NCI-H2227 treated with DMSO at 0.1 percent for 48 hours (cell line): ENCODE data around the gene TNPO1.

Experiments used
- DNase-seq: peaks from one replicate; lab custom pipeline; 2025; lab: John Stamatoyannopoulos, UW

The TNPO1 gene

DNA sequence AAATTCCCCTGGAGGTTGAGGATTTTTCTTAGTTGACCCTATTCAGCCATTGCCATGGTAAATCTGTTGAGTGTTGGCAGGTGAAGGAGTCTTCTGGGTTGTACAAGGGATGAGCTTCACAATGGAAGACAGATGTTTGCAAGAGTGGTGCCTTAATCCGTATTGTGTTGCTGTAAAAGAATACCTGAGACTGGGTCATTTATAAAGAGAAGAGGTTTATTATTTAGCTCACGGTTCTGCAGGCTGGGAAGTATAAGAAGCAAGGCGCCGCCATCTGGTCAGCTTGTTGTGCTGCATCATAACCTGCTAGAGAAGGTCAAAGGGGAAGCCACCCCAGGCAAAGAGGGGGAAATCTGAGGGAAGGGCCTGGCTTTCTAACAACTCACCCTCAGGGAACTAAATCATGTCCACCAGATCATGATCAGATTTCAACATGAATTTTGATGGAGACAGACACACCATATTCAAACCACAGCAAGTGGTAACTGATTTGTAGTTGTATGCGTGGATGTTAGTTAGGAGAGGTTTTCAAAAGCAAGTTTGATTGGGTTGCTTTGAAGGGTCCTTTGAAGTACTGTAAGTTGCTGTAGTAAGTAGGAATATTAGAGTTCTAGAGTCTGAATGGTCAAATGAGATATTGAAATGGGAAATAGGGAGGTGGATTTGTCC is 2.5 kb downstream of the TNPO1 start:
- peak; percentile 44 for DNase-seq

DNA sequence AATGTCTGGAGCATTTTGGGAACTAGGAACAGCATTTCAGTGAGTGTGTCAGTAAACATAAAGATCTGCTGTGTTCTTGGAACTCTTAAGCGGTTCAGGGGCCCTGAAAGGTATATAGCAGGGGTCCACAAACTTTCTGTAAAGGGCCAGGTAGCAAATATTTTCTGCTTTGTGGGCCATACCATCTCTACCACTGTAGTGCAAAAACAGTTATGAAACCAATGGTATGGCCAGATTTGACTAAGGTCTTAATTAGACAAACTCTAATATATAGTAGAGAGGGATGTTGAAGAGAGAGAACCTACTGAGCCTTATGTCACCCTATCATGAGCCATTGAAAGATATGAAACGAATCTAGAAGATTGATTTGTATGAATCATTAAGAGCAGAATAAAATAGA is 5.3 kb downstream of the TNPO1 start:
- no peak for DNase-seq

DNA sequence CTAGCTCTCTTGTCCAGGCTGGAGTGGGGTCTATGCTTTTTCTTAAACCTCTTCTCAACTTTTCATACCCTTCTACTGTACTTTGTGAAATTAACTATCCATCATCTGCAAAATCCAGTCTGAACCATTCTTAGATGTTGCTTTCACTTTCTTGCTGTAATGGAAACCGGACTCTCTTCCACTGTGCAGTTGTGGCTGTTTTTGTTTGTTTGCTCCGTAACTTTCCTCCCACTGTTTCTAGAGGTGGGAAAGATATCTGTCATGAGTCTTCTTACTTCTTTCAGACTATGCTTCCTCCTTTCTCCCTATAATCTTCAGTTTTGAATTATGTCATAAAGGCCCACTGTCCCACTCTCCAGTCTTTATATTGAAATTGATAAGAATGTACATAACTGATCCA is 6.5 kb downstream of the TNPO1 start:
- DNase-seq: no peak

DNA sequence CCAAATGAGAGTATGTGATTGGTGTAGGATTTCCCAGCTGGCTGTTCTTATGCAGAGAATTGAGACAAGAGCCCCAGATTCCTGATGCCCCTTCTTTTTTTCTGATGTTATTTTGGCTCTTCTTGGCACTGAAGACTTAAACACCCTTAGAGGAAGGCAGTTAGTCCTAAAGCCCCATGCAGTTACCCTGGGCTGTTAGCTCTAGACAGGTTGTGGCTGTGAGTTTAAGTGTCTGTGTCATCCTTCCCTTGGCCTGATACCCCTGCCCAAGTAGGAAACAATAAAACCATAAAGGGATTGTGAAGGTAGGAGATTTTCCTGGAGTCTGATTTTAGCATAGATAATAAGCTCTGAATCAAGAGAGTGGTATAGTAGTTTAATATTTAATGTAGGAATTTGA is 13.2 kb downstream of the TNPO1 start:
- DNase-seq: no peak

DNA sequence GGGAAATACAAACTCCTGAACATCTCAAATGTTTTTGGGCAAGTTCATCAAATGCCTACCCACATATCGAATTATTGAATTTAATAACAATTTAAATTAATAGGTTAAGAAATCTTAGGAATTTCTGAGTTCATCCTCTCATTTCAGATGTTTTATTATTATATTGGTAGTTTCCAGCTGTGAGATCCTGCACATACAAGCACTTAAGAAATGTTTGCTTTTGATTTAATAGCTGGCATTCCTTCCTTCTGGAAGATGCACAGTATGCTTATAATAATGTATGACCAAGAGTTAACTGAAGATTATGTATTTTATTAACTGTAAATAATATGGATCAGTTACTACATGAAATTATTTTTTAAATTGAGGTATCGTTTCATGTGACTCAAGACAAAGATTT is 13.9 kb downstream of the TNPO1 start:
- DNase-seq: no peak

DNA sequence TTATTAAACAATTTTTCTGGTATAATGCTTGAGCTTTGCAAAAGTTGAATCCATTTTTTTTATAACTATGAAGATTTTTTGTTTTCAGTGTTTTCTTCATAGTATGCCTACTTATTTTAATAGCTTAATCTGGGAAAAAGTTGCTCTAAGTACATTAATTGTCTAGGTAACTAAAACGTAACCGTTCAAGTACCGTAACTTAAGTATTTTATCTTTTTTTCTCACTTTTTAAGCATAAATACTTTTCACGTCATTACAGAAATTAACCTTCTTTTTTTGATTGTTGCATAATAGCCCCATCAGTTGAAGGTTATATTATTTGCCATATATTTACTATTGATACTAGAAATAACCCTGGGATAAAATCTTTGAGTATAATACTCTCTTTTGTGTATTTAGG is 15.2 kb downstream of the TNPO1 start:
- DNase-seq: no peak

DNA sequence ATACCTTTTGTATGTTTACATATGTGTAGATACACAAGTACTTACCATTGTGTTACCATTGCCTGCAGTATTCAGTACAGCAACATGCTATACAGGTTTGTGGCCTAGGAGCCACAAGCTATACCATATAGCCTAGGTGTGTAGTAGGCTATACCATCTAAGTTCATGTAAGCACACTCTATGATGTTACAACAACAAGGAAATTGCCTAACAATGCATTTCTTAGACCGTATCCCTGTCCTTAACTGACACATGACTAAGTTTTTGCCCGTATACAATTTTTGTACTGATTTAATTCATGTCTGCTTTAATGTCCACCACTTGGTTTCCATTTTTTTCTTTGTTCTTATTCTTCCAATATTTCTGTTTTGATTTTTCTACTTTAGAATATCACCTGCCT is 18.5 kb downstream of the TNPO1 start:
- DNase-seq: no peak

DNA sequence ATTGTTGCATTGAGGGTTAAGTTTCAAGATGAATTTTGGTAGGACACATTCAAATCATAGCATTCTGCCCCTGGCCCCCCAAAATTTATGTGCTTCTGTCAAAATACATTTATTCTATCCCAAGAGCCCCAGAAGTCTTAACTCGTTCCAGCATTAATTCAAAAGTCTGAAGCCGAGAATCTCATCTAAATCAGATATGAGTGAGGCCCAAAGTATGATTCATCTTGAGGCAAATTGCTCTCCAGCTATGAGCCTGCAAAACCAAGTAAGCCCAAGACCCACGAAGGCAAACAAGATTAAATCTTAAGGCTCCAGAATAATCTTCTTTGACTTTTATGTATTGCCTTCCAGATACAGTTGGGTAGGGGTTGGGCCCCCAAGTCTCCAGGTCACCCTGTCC is 19.2 kb downstream of the TNPO1 start:
- no peak for DNase-seq

DNA sequence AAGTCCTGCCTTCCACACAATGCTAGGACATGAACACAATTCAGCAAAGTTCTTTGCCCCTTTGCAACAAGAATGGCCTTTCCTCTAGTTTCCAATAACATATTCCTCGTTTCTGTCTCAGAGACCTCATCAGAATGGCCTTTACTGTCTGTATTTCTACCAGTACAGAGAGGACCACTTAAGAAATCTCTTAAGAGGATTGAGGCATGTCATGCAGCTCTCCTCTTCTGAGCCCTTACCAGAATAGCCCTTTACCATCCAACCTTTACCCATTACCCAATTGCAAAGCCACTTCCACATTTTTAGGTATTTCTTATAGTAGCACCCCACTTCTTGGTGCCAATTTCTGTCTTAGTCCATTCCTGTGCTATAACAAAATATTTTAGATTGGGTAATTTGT is 20.3 kb downstream of the TNPO1 start:
- no peak for DNase-seq

DNA sequence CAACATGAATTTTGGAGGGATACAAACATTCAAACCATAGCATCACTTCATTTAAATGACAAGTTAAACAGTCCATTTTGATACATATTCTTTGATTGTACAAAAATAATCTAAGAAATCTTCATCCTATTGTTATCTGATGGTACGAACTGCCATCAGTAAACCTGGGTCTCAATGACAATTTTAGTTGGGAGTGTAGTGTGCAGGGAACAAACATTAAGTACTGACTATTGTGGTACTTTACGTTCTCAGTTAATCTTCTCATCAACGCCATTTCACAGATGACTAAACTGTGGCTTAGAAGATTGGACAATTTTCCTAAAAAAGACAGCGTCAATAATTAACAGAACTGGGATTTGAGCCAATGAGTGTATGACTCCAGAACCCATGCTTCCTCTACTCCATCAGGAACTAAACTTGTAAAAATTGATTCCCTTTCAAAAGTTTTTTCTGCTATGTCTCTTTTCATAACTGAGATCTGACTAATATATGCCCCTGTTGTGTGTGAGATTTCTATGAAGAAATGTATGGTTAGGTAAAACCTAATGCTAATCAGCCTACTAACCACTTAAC is 21.1 kb downstream of the TNPO1 start:
- no peak for DNase-seq

DNA sequence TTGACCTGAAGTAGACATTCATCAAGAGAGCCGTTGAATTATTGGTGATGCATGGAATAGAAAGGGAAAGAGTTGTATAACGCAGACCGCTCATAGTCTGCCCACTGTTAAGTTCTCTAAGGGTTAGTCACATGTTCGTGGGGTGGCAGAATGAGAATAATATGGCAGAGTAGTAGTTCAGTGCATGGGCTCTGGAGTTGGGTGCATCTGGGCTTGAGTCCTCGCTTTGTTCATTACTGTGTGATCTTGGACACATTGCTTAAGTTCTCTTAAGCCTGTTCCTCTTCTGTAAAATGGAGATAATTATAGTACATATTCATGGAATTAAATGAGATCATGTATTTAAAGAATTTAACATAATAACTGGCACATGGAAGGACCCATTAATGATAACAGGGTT is 23.6 kb downstream of the TNPO1 start:
- no peak for DNase-seq

DNA sequence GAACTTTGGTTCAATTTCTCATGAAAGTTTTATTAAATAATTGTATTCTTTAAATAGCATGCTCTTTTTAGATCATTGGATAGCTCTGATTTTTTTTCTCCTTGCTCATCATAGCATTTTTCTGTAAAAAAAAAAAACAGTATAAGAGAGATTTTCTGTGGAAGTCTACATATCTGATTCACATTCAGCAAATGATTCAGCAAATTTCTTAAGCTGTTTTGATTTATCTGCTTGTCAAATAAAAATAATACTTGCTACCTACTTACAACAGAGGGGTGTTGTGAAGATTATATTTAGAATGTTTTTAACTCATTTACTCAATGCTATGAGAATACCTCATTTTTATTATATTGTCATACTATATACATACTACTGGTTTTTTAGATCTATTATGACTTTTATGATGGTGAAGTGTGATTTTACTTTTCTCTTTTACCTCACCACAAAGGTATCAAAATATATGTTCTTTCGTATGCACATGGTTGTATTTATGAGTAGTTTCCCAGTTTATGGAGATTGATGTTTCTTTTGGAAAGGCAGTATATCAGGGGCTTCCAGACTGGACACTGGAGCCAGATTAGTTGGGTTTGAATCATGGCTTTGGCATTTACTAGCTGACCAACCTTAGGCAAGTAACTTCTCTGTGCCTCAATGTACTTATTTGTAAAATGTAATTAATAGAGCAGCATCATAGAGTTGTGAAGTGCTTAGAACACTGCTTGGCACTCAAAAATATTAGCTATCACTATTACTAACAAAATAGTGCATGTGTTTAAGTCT is 25.5 kb downstream of the TNPO1 start:
- no peak for DNase-seq

DNA sequence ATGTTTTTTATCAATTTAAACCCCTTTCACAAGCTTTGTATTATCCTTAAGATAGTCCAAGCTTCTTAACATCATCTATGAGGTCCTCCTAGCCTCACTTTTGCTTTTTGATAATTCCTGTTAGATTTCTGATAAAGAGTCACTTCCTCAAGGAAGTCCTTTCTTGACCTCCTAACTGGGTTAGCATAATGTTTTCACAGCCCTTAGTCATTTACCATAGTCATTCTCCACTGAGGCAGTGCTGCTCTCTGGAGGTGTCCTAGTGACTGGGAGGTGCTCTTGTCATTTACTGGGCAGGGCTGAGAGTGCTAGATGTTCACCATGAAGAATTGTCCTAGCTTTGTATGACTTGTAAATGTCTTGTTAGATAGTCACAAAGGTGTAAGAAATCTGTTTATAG is 26.4 kb downstream of the TNPO1 start:
- DNase-seq: no peak

DNA sequence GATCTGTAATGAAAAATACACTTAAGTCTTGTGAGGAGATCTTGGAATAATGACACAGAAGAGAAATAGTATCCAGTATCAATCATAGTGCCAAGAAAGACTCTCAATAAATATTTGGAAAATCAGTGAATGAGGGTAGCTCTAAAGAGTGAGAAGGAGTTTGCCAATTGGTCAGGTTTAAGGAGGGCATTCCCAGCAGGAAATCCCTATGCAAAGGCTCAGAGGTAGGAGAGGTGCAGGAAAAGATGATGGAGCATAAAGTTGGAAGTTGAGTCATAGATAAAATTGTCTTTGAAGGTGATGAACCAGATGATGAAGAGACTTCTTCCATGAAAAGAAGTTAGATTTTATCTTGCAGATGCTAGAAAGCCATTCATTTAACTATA is 27.8 kb downstream of the TNPO1 start:
- no peak for DNase-seq

DNA sequence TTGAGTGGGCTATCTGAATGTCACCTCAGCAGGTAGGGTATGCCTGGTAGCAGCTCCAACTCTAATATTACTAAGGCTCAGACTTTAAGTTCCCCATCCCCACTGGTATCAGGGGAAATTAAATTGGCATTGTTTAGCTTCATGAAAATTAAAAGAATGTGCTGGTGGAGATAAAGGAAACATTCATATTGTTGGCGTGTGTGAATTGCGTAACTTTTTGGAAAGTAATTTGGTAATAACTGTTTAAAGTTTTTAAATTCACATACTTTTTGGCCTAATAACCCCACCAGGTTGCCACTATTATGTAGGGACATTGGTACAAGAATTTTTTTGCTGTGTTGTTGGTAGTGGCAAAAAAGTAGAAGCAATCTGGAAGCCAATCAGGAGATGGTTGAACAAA is 29.4 kb downstream of the TNPO1 start:
- DNase-seq: no peak

DNA sequence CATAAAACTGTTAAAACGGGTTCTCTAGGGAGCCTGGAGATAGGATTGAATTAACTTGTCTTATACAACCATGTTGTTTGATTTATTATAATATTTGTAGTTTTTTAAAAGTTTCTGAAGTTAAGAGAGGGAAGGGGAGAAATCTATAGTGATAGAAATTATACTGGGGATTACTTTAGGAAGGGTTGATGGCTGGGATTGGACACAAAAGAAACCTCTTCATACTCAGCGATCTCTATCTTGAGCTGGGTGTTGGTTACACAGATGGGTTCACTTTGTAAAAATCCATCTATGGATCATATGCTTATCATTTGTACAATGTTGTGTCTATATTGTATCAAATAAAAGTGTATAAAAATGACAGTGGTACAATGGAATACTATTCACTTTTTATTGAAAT is 30.0 kb downstream of the TNPO1 start:
- no peak for DNase-seq

DNA sequence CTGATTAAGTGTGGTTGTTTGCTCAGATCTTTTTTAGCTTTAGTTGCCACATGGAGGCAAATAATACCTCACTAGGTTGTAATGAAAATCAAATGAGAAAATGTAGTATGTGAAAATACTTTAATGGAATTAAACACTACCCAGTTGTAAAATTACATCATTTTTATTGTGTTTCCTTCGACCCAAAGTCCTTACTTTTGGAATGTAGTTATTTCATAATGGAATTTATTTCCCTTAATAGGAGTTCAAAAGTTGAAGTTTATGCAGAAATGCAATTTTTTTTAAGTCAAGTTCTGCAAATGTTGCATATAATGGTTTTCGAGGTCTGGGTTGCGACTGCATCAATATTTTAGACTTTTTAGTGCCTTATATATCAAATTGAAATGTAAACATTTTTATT is 31.0 kb downstream of the TNPO1 start:
- no peak for DNase-seq

DNA sequence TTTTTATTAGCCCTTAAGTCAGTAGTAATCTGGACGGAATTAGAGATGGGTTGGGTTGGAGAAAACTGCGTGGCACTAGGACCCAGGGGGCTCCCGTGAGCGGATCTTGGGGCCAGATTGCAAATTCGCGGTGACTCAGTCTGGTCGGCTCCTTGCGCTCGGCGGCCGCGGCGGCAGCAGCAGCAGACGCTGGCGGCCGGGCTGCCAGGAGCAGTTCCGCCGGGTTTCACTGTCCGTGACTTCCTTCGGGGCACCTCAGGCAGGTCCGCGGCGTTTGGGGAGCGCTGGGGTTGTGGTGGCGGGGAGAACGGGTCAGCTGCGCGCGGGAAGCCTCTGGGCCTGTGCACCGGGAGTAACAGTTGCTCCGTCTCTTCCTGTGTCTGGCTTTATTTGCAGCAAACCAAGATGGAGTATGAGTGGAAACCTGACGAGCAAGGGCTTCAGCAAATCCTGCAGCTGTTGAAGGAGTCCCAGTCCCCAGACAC is 31.6 kb downstream of the TNPO1 start:
- peak; percentile 60 for DNase-seq

DNA sequence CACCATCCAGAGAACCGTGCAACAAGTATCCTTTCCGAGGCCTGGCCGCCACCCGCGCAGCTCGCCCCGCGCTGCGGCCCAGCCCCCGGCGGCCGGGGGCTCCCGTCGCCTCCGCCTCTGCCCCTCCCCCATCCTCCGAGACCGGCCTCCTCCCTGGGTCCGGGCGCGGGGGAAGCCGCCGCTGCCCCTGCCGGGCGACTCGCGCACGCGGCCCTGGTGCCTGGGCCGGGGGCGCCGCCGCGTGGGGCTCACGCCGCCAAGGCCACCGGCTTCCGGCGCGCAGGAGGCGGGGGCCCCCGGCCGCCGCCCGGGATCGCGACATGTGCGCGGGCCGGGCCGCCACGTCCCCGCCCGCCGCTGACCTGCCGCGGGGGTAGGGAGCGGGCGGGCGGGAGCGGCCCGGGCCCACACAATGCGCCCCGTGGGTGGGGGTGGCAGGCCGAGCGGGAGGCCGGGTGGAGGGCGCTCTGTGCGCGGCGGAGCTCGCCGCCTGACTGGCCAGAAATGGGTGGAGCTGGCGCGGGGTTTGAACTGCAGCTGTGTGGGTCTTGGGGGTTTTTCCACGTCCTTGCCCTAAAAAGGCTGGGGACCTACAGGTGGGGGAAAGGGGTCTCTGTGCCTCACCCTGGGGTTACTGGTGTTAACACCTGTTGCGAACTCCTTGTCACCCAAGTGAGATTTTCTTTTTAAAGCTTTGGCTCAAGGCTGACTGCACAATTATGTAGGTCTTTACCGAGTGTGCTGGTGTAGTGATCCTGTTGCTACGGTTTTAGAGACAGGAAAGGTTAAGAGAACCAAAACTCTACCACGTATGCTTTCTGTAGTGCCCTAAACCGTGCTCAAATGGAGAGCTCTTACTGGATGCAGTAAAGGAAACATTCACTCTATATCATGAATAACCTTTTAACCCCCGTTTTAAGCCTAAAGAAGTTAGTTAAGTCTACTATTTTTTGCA is 32.3 kb downstream of the TNPO1 start:
- DNase-seq: no peak

DNA sequence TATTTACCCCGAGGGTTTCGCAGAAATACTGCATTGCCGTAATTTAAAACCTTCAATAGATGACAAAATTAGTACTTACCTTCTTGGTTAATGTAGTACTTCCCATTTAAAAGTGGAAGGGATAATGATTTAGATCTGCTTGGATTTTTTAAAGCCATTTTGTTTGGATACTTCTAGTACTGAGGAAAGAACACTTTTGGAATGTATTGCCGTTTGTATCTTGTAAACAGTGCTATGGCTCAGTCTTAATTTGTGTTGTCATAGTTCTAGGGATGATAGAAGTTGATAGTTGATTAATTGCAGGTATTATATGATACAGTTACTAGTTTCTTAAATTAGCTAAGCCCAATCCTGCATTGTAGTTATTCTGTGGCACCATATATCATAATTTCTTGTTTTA is 33.1 kb downstream of the TNPO1 start:
- no peak for DNase-seq

DNA sequence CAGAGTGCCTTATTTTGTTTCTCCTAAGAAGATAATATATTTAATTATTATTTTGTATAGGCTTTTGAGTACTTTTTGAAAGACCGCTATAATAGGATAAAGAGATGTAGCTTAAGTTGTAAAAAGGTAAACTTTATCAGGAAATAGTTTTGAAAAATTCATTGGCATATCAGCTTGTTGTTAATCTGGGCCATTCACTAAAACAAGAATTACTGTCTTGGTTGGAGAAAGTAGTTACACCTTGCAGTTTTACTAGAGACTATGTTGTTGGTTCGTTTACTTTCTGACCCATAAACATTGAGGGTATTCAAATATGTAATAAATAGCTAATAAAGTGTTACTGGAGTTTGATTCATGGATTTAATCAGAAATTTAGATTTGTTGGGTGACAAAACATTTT is 33.7 kb downstream of the TNPO1 start:
- no peak for DNase-seq

DNA sequence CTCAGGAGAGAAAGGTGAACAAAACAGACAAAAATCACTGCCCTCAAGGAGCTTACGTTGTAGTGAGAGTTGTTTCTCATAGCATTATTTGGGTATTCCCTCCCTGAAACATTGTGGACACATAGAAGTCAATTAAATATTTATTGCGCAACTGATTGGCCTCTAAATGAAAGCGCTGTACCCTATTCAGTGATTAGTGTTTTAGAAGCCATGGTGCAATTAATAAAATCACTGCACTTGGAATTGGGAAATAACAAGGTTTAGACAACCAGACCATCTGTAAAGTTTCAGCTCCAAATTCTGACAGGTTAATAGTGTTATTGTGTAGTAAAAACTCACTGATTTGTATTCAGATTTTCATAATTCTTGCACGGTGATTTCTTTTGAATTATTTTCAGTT is 35.9 kb downstream of the TNPO1 start:
- no peak for DNase-seq
